ENCODE data around the gene CXADR.

Gene CXADR

GRCh38 chr21:17527711-17528110, 14.9 kb downstream of the CXADR start:
- Histone ChIP-seq H3K9me3 (ENCODE audit: control insufficient read depth, insufficient read depth, low read length) (no peaks in the 10 kb centered on the region), H3K4me1 (ENCODE audit: control insufficient read depth, insufficient read depth, low read length) (peaks cover 19% of the 10 kb centered on the region), H3K36me3 (ENCODE audit: control insufficient read depth, insufficient read depth, low read length) (no peaks in the 10 kb centered on the region), H3K4me3 (ENCODE audit: low read depth, low read length) (no peak overlapping the region), H3K9ac (ENCODE audit: low read depth, low read length) (no peak overlapping the region), H3K27me3 (ENCODE audit: control insufficient read depth, insufficient read depth, low read length) (no peaks in the 10 kb centered on the region)

- H3K27me3 ChIP-seq (ENCODE audit: control insufficient read depth, insufficient read depth, low read length) = no peaks in the 10 kb centered on the region
- H3K9ac ChIP-seq (ENCODE audit: low read depth, low read length) = no peak overlapping the region
- H3K9me3 ChIP-seq (ENCODE audit: control insufficient read depth, insufficient read depth, low read length) = no peaks in the 10 kb centered on the region
- H3K4me1 ChIP-seq (ENCODE audit: control insufficient read depth, insufficient read depth, low read length) = peaks cover 19% of the 10 kb centered on the region
- H3K4me3 ChIP-seq (ENCODE audit: low read depth, low read length) = no peak overlapping the region
- no peaks in the 10 kb centered on the region for H3K36me3 ChIP-seq (ENCODE audit: control insufficient read depth, insufficient read depth, low read length)
These were observed 16.8 kb downstream of the CXADR start for GRCh38 chr21:17529648-17530047.

- Histone ChIP-seq H3K4me1 (ENCODE audit: control insufficient read depth, insufficient read depth, low read length) (peaks cover 5% of the 10 kb centered on the region), H3K27me3 (ENCODE audit: control insufficient read depth, insufficient read depth, low read length) (no peaks in the 10 kb centered on the region), H3K9me3 (ENCODE audit: control insufficient read depth, insufficient read depth, low read length) (no peaks in the 10 kb centered on the region), H3K36me3 (ENCODE audit: control insufficient read depth, insufficient read depth, low read length) (peaks cover 2% of the 10 kb centered on the region), H3K4me3 (ENCODE audit: low read depth, low read length) (no peak overlapping the region), H3K9ac (ENCODE audit: low read depth, low read length) (no peak overlapping the region)
These were observed 19.4 kb downstream of the CXADR start for GRCh38 chr21:17532292-17532691.

- Histone ChIP-seq H3K4me1 (ENCODE audit: control insufficient read depth, insufficient read depth, low read length) (no peaks in the 10 kb centered on the region), H3K27me3 (ENCODE audit: control insufficient read depth, insufficient read depth, low read length) (no peaks in the 10 kb centered on the region), H3K36me3 (ENCODE audit: control insufficient read depth, insufficient read depth, low read length) (peaks cover 8% of the 10 kb centered on the region), H3K9ac (ENCODE audit: low read depth, low read length) (no peak overlapping the region), H3K9me3 (ENCODE audit: control insufficient read depth, insufficient read depth, low read length) (no peaks in the 10 kb centered on the region), H3K4me3 (ENCODE audit: low read depth, low read length) (no peak overlapping the region)
These were observed 23.5 kb downstream of the CXADR start for GRCh38 chr21:17536381-17536780.

GRCh38 chr21:17537299-17537698, 24.5 kb downstream of the CXADR start:
- Histone ChIP-seq H3K9ac (ENCODE audit: low read depth, low read length) (no peak overlapping the region), H3K36me3 (ENCODE audit: control insufficient read depth, insufficient read depth, low read length) (peaks cover 8% of the 10 kb centered on the region), H3K4me1 (ENCODE audit: control insufficient read depth, insufficient read depth, low read length) (no peaks in the 10 kb centered on the region), H3K27me3 (ENCODE audit: control insufficient read depth, insufficient read depth, low read length) (no peaks in the 10 kb centered on the region), H3K4me3 (ENCODE audit: low read depth, low read length) (no peak overlapping the region), H3K9me3 (ENCODE audit: control insufficient read depth, insufficient read depth, low read length) (no peaks in the 10 kb centered on the region)

- Histone ChIP-seq H3K4me3 (ENCODE audit: low read depth, low read length) (no peak overlapping the region), H3K4me1 (ENCODE audit: control insufficient read depth, insufficient read depth, low read length) (peaks cover 3% of the 10 kb centered on the region), H3K9me3 (ENCODE audit: control insufficient read depth, insufficient read depth, low read length) (no peaks in the 10 kb centered on the region), H3K36me3 (ENCODE audit: control insufficient read depth, insufficient read depth, low read length) (peaks cover 8% of the 10 kb centered on the region), H3K9ac (ENCODE audit: low read depth, low read length) (no peak overlapping the region), H3K27me3 (ENCODE audit: control insufficient read depth, insufficient read depth, low read length) (no peaks in the 10 kb centered on the region)
These were observed 25.7 kb downstream of the CXADR start for GRCh38 chr21:17538576-17538975.

- Histone ChIP-seq H3K27me3 (ENCODE audit: control insufficient read depth, insufficient read depth, low read length) (no peaks in the 10 kb centered on the region), H3K36me3 (ENCODE audit: control insufficient read depth, insufficient read depth, low read length) (peaks cover 8% of the 10 kb centered on the region), H3K4me3 (ENCODE audit: low read depth, low read length) (no peak overlapping the region), H3K4me1 (ENCODE audit: control insufficient read depth, insufficient read depth, low read length) (peaks cover 7% of the 10 kb centered on the region), H3K9me3 (ENCODE audit: control insufficient read depth, insufficient read depth, low read length) (no peaks in the 10 kb centered on the region), H3K9ac (ENCODE audit: low read depth, low read length) (no peak overlapping the region)
These were observed 26.5 kb downstream of the CXADR start for GRCh38 chr21:17539323-17539722.

GRCh38 chr21:17539743-17540341, 27.0 kb downstream of the CXADR start:
- Histone ChIP-seq H3K9ac (ENCODE audit: low read depth, low read length) (no peak overlapping the region), H3K4me1 (ENCODE audit: control insufficient read depth, insufficient read depth, low read length) (peaks cover 8% of the 10 kb centered on the region), H3K4me3 (ENCODE audit: low read depth, low read length) (no peak overlapping the region), H3K36me3 (ENCODE audit: control insufficient read depth, insufficient read depth, low read length) (peaks cover 8% of the 10 kb centered on the region), H3K27me3 (ENCODE audit: control insufficient read depth, insufficient read depth, low read length) (no peaks in the 10 kb centered on the region), H3K9me3 (ENCODE audit: control insufficient read depth, insufficient read depth, low read length) (no peaks in the 10 kb centered on the region)

GRCh38 chr21:17540530-17540929, 27.7 kb downstream of the CXADR start:
- Histone ChIP-seq H3K36me3 (ENCODE audit: control insufficient read depth, insufficient read depth, low read length) (peaks cover 8% of the 10 kb centered on the region), H3K27me3 (ENCODE audit: control insufficient read depth, insufficient read depth, low read length) (no peaks in the 10 kb centered on the region), H3K9ac (ENCODE audit: low read depth, low read length) (no peak overlapping the region), H3K9me3 (ENCODE audit: control insufficient read depth, insufficient read depth, low read length) (no peaks in the 10 kb centered on the region), H3K4me1 (ENCODE audit: control insufficient read depth, insufficient read depth, low read length) (peaks cover 8% of the 10 kb centered on the region), H3K4me3 (ENCODE audit: low read depth, low read length) (no peak overlapping the region)

- Histone ChIP-seq H3K27me3 (ENCODE audit: control insufficient read depth, insufficient read depth, low read length) (no peaks in the 10 kb centered on the region), H3K9me3 (ENCODE audit: control insufficient read depth, insufficient read depth, low read length) (no peaks in the 10 kb centered on the region), H3K36me3 (ENCODE audit: control insufficient read depth, insufficient read depth, low read length) (peaks cover 12% of the 10 kb centered on the region), H3K4me3 (ENCODE audit: low read depth, low read length) (no peak overlapping the region), H3K9ac (ENCODE audit: low read depth, low read length) (no peak overlapping the region), H3K4me1 (ENCODE audit: control insufficient read depth, insufficient read depth, low read length) (peaks cover 8% of the 10 kb centered on the region)
These were observed 29.6 kb downstream of the CXADR start for GRCh38 chr21:17542371-17543011.

- Histone ChIP-seq H3K36me3 (ENCODE audit: control insufficient read depth, insufficient read depth, low read length) (peaks cover 16% of the 10 kb centered on the region), H3K9me3 (ENCODE audit: control insufficient read depth, insufficient read depth, low read length) (no peaks in the 10 kb centered on the region), H3K4me3 (ENCODE audit: low read depth, low read length) (no peak overlapping the region), H3K9ac (ENCODE audit: low read depth, low read length) (no peak overlapping the region), H3K4me1 (ENCODE audit: control insufficient read depth, insufficient read depth, low read length) (peaks cover 8% of the 10 kb centered on the region), H3K27me3 (ENCODE audit: control insufficient read depth, insufficient read depth, low read length) (no peaks in the 10 kb centered on the region)
These were observed 32.2 kb downstream of the CXADR start for GRCh38 chr21:17545007-17545406.

GRCh38 chr21:17548262-17548661, 35.4 kb downstream of the CXADR start:
- Histone ChIP-seq H3K9me3 (ENCODE audit: control insufficient read depth, insufficient read depth, low read length) (no peaks in the 10 kb centered on the region), H3K36me3 (ENCODE audit: control insufficient read depth, insufficient read depth, low read length) (peaks cover 16% of the 10 kb centered on the region), H3K4me3 (ENCODE audit: low read depth, low read length) (no peak overlapping the region), H3K27me3 (ENCODE audit: control insufficient read depth, insufficient read depth, low read length) (no peaks in the 10 kb centered on the region), H3K9ac (ENCODE audit: low read depth, low read length) (no peak overlapping the region), H3K4me1 (ENCODE audit: control insufficient read depth, insufficient read depth, low read length) (peaks cover 8% of the 10 kb centered on the region)

Data from iPS-15b (cell line).